AG04450 (cell line): ENCODE results near the gene GALP. TPM values are rescaled to one million over a fixed set of nuclear protein-coding genes. Genes with fewer than 3 reads are reported as not detected.
"Not testable (repeated sequence)": the region's sequence is repeated elsewhere in the genome, so short reads cannot be mapped to it uniquely, and the experiment has no call there.

ENCODE experiments used
- CTCF ChIA-PET: fragments of 300-600, 350-600 bp; formaldehyde crosslinking; extraction: SDS; loops from one replicate; lab custom pipeline; 2022; ENCODE audit warnings: antibody characterized with exemption, inconsistent platforms; lab: Charles Lee
- POLR2A ChIA-PET: fragments of 350-600 bp; formaldehyde crosslinking; extraction: SDS; loops from one replicate; lab custom pipeline; 2021; ENCODE audit warnings: antibody characterized with exemption, inconsistent platforms; lab: Yijun Ruan, JAX
- DNase-seq: peaks from one replicate; pipeline ENCODE4 v3.0.0-alpha.2; 2011; ENCODE audit warnings: low read depth, low spot score
- H3K27ac ChIP-seq: one replicate; pipeline ENCODE4 v1.5.1; 2012; ENCODE audit warnings: low read depth, low read length, control low read depth
- H3K27me3 ChIP-seq: one replicate; pipeline ENCODE4 v1.6.0; 2012; ENCODE audit warnings: low read length; ENCODE audit not compliant: control insufficient read depth, insufficient read depth
- H3K4me3 ChIP-seq: 2 replicates; pipeline ENCODE4 v1.5.1; 2011; ENCODE audit warnings: mild to moderate bottlenecking, low read depth, low read length, control low read depth
- H3K9me3 ChIP-seq: 2 replicates; pipeline ENCODE4 v1.5.1; 2012; ENCODE audit warnings: low read length; ENCODE audit not compliant: control insufficient read depth, insufficient read depth
- polyA minus RNA-seq: library from RNA; depleted of rRNA, polyadenylated mRNA; stranded (reverse); fragments of >200 nt; gene quantifications from 2 replicates; pipeline ENCODE4 v1.2.3, GENCODE V29; 2011; rRNA and poly(A)+ RNA removed
- polyA plus RNA-seq: library from polyadenylated mRNA; depleted of rRNA; stranded (reverse); fragments of >200 nt; gene quantifications from 2 replicates; pipeline ENCODE4 v1.2.3, GENCODE V29; 2011; rRNA removed
- TF ChIP-seq, protein P1 (sequence below): IDR thresholded peaks from 2 replicates; pipeline ENCODE4 v1.5.1; 2011; ENCODE audit warnings: low read depth, low read length, control low read depth, inconsistent platforms

The GALP gene
- polyA plus RNA-seq: not detected in 2 replicates
- not detected in 2 replicates for polyA minus RNA-seq

DNA sequence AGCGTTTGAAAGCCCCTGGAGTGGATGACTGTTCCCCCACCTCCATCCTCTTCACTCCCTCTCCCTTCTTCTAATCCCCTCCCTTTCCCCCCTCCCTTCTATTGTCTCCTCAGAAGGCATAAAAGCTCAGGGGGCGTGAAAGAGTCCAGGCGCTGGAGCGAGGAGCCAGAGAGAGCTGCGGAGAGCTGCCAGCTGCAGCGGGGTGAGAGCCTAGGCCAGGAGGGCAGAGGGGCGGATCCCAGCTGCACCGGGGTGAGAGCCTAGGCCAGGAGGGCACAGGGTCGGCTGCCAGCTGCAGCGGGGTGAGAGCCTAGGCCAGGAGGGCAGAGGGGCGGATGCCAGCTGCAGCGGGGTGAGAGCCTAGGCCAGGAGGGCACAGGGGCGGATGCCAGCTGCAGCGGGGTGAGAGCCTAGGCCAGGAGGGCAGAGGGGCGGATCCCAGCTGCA lies at the start of gene GALP:
TSS of gene GALP (plus strand) at position 148 of the 447 bp plus-strand sequence. CDS start 1,101 bp downstream, outside the sequence.
- CTCF ChIA-PET: interaction anchor here (0.5 to 10.6 kb wide), 3 partner anchors 99 to 1290 kb away, joined by 4 to 140 read pairs (median 4); no protein-coding TSS in a partner anchor
- H3K4me3 ChIP-seq, H3K27me3 ChIP-seq, POLR2A ChIA-PET, DNase-seq, H3K27ac ChIP-seq, H3K9me3 ChIP-seq: not testable (repeated sequence)

DNA sequence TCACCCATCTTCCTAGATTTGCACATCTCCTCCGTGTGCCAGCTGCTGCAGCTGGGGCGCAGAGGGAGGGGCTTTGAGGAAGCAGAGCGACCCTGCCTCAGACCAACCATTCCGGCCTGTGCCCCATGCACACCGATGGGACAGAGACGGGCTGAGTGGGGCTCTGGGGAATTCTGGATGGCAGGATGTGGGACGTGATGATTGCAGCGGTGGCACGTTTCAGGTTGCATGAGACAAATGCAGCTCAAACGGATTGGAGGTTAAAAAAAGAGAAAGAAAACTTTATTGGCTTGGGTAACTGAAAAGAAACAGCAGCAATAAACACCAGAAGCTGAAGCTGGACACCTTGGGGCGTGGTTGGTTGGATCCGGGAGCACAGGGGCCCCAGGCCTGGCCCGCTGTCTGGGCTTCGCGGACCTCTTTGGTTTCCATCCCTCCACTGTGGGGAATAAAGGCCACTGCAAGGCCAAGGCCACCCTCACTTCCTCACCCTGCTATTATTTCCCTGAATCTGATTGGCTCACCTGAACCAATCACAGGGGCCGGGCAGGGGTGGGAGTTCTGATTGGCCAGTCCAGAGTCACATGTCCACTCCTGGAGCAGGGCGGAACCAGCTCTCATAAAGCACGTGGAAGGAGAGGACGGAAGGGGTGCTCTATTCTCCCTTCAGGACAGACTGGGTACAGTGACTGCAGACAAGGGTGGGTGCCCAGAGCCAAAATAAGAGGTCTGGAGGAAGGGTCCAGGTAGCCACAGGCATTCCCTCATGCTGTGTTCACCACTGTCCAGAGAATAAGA lies 48.6 kb upstream of the GALP start:
- no peaks in the 10 kb centered on the region; the same call in 1 of the 2 replicates for H3K9me3 ChIP-seq
- TF ChIP-seq, protein P1, sequence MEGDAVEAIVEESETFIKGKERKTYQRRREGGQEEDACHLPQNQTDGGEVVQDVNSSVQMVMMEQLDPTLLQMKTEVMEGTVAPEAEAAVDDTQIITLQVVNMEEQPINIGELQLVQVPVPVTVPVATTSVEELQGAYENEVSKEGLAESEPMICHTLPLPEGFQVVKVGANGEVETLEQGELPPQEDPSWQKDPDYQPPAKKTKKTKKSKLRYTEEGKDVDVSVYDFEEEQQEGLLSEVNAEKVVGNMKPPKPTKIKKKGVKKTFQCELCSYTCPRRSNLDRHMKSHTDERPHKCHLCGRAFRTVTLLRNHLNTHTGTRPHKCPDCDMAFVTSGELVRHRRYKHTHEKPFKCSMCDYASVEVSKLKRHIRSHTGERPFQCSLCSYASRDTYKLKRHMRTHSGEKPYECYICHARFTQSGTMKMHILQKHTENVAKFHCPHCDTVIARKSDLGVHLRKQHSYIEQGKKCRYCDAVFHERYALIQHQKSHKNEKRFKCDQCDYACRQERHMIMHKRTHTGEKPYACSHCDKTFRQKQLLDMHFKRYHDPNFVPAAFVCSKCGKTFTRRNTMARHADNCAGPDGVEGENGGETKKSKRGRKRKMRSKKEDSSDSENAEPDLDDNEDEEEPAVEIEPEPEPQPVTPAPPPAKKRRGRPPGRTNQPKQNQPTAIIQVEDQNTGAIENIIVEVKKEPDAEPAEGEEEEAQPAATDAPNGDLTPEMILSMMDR: no peak
- H3K27ac ChIP-seq: no peak overlapping the region
- CTCF ChIA-PET: interaction anchor here (0.5 kb wide), 1 partner anchor 221 kb away, joined by 3 read pairs; no protein-coding TSS in a partner anchor
- H3K27me3 ChIP-seq: no peaks in the 10 kb centered on the region
- DNase-seq: no peak
- no peak overlapping the region for H3K4me3 ChIP-seq
- POLR2A ChIA-PET: no interaction called here

DNA sequence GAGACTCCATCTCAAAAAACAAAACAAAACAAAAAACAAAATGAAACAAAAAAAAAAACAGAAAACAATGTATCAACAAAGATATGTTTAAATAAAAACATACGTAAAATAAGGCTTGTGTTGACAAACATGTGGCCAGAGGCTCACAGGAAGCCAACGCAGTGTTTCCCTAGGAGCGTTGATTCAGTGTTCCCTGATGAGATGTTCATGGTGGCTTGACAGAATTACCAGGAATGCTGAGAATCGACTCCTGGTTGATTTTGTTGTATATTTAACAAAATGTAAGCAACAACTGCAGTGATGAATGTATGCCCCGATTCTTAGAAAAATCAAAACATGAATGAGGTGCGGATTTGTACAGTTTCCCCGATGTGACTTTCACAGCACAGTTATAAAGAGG lies 45.8 kb upstream of the GALP start:
- CTCF ChIA-PET: no interaction called here
- no peak overlapping the region for H3K27ac ChIP-seq
- POLR2A ChIA-PET: no interaction called here
- DNase-seq: no peak
- TF ChIP-seq, protein P1: no peak
- H3K27me3 ChIP-seq: no peaks in the 10 kb centered on the region
- no peak overlapping the region for H3K4me3 ChIP-seq
- H3K9me3 ChIP-seq: no peaks in the 10 kb centered on the region; the same call in 1 of the 2 replicates

DNA sequence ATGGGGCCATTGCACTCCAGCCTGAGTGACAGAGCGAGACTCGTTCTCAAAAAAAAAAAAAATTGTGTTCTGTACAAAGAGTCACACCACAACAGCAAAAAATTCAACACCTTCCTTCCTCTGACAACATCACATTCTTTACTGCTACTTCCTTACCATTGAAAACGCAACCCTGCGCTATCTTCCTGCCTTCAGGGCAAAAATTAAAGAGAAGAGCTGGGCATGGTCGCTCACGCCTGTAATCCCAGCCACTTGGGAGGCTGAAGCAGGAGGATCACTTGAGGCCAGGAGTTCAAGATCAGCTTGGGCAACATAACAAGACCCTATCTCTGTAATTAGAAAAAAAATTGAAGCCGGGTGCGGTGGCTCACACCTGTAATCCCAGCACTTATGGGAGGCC lies 44.2 kb upstream of the GALP start:
- ChIA-PET POLR2A (interaction anchor here (0.6 to 2.1 kb wide), 3 partner anchors 11 to 464 kb away, joined by 3 to 10 read pairs (median 6); partner anchors contain the start of gene ZNF787), CTCF (interaction anchor here (1.0 kb wide), 1 partner anchor 9 kb away, joined by 3 read pairs; no protein-coding TSS in a partner anchor)
- H3K4me3 ChIP-seq: no peak overlapping the region
- TF ChIP-seq, protein P1: no peak
- no peaks in the 10 kb centered on the region; the same call in 1 of the 2 replicates for H3K9me3 ChIP-seq
- H3K27ac ChIP-seq: peak overlapping the region; percentile 77
- no peaks in the 10 kb centered on the region for H3K27me3 ChIP-seq
- no peak for DNase-seq

DNA sequence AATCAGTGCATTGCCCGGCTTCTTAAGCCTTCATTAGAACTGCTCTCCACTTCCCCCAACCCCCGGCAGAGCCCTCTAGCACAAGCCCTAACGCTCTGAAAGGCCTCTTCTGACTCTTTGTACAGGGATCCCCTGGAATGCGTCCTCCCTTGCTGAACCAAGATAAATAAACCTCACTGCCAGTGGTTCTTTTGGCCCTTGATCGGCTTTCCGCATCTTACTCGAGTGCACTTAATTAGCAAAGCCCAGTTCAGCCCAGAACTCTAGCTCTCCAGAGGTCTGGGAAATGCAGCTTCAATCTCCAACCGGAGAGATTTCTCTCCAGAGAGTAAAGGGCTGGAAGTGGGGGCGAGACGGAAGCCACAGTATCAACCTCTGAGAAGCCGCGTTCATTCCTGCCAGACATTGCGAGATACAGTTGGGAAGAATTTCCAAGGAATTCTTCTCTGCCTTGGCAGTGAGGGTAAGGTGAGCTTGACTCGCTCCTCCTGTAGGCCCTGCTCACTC lies 43.4 kb upstream of the GALP start:
- TF ChIP-seq, protein P1: no peak
- POLR2A ChIA-PET: interaction anchor here (0.7 to 2.1 kb wide), 5 partner anchors 8 to 1015 kb away, joined by 4 to 10 read pairs (median 6); partner anchors contain the start of gene ZNF787
- Histone ChIP-seq H3K27me3 (no peaks in the 10 kb centered on the region), H3K4me3 (peak overlapping the region; percentile 13; the same call in 1 of the 2 replicates), H3K27ac (peak overlapping the region; percentile 77), H3K9me3 (no peaks in the 10 kb centered on the region)
- CTCF ChIA-PET: interaction anchor here (0.7 to 1.0 kb wide), 3 partner anchors 9 to 602 kb away, joined by 3 to 8 read pairs (median 3); no protein-coding TSS in a partner anchor
- no peak for DNase-seq
